ENCODE results near the gene SHOC2. TPM values are rescaled to one million over a fixed set of nuclear protein-coding genes. Genes with fewer than 3 reads are reported as not detected.
"Not testable (repeated sequence)": the region's sequence is repeated elsewhere in the genome, so short reads cannot be mapped to it uniquely, and the experiment has no call there.

SHOC2 gene
- total RNA-seq, 1 donor from 2014 or later: 30.1 TPM

GRCh38 chr10:110915035-110915434 lies 4.4 kb upstream of the SHOC2 start:
- Mint-ChIP-seq H3K9me3 (no peaks in the 10 kb centered on the region), H3K27ac (ENCODE audit: unreplicated experiment) (no peak overlapping the region), H3K4me3 (peak overlapping the region; percentile 18), H3K27me3 (ENCODE audit: low read depth) (no peaks in the 10 kb centered on the region), H3K36me3 (ENCODE audit: low read depth) (no peaks in the 10 kb centered on the region), H3K4me1 (peaks cover 19% of the 10 kb centered on the region)
- DNase-seq (ENCODE audit: low read depth, low spot score): no peak
- TF ChIP-seq CTCF (conservative IDR thresholded peaks at IDR 0.05): no peak

DNA sequence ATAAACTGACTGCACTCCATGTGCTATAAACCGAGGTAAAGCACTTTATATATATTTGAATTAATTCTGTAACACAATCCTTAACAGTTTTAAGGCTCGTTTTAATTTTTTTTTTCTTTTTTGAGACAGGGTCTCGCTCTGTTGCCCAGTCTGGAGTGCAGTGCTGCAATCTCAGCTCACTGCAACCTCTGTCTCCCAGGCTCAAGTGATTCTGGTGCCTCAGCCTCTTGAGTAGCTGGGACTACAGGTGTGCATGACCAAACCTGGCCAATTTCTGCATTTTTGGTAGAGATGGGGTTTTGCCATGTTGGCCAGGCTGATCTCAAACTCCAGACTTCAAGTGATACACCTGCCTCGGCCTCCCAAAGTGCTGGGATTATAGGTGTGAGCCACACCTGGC lies 3.8 kb upstream of the SHOC2 start:
- H3K36me3 Mint-ChIP-seq (ENCODE audit: low read depth); H3K4me3 Mint-ChIP-seq; H3K27me3 Mint-ChIP-seq (ENCODE audit: low read depth); H3K9me3 Mint-ChIP-seq; DNase-seq (ENCODE audit: low read depth, low spot score); H3K27ac Mint-ChIP-seq (ENCODE audit: unreplicated experiment): not testable (repeated sequence)
- peaks cover 24% of the 10 kb centered on the region for H3K4me1 Mint-ChIP-seq

- no peak for DNase-seq (ENCODE audit: low read depth, low spot score)
- no peaks in the 10 kb centered on the region for H3K36me3 Mint-ChIP-seq (ENCODE audit: low read depth)
- H3K27ac Mint-ChIP-seq (ENCODE audit: unreplicated experiment): no peak overlapping the region
- H3K9me3 Mint-ChIP-seq: no peaks in the 10 kb centered on the region
- no peak for TF ChIP-seq CTCF (conservative IDR thresholded peaks at IDR 0.05)
- H3K4me3 Mint-ChIP-seq: peak overlapping the region; percentile 100
- peaks cover 29% of the 10 kb centered on the region for H3K4me1 Mint-ChIP-seq
- no peaks in the 10 kb centered on the region for H3K27me3 Mint-ChIP-seq (ENCODE audit: low read depth)
Measured at GRCh38 chr10:110916554-110917346, 2.7 kb upstream of the SHOC2 start.

DNA sequence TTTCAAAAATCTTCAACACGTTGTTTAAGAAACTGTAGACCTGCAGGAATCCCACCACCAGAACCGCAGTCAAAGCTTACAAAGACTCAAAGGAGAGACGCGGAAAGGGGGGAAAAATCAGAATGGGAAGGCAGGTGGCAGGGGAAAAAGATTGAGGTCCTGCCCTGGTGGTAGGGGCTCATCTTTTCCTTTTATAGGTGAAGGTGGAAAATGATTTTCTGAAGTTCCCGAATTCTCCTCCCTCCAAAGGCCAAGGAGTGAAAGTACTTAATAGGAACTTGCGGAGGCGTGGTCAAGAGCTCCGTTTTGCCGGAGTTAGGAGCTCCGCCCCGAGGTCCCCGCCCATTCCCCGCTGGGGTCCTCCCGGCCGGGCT lies 1.1 kb upstream of the SHOC2 start:
- Mint-ChIP-seq H3K27ac (ENCODE audit: unreplicated experiment) (peak overlapping the region; percentile 60), H3K36me3 (ENCODE audit: low read depth) (no peaks in the 10 kb centered on the region), H3K27me3 (ENCODE audit: low read depth) (no peaks in the 10 kb centered on the region), H3K4me3 (peak overlapping the region; percentile 100), H3K4me1 (peaks cover 36% of the 10 kb centered on the region), H3K9me3 (no peaks in the 10 kb centered on the region)
- DNase-seq (ENCODE audit: low read depth, low spot score): peak; percentile 88
- peak; percentile 8 for TF ChIP-seq CTCF (conservative IDR thresholded peaks at IDR 0.05)

GRCh38 chr10:110918643-110919348 lies 608 bp upstream of the SHOC2 start, which contains the start of gene BBIP1:
Gene BBIP1 (minus strand): TSS chr10:110919180. CDS start chr10:110918157, 1,023 bp downstream.
- Mint-ChIP-seq H3K36me3 (ENCODE audit: low read depth) (no peaks in the 10 kb centered on the region), H3K9me3 (no peaks in the 10 kb centered on the region), H3K27me3 (ENCODE audit: low read depth) (no peaks in the 10 kb centered on the region), H3K4me3 (peak within 1 kb of the TSS; percentile 100), H3K27ac (ENCODE audit: unreplicated experiment) (peak within 1 kb of the TSS; percentile 99), H3K4me1 (peaks cover 36% of the 10 kb centered on the region)
- peak; percentile 1 for TF ChIP-seq CTCF (conservative IDR thresholded peaks at IDR 0.05)
- DNase-seq (ENCODE audit: low read depth, low spot score): no peak

Data from neural crest cell (in vitro differentiated cells).